DND-41 (cell line): ENCODE results near the gene C5AR2.

ENCODE experiments used
- ATAC-seq: fragments of 200-7000 bp; cut with Tn5 transposase; 3 replicates; pipeline ENCODE4 v1.9.1; 2021; ENCODE audit warnings: low read depth; ENCODE audit not compliant: insufficient read depth
- DNase-seq: peaks from one replicate; pipeline ENCODE4 v3.0.0-alpha.2; 2020
- H2AFZ ChIP-seq: 2 replicates; pipeline ENCODE4 v1.6.0; 2012; ENCODE audit warnings: low read depth, low read length
- H3K27ac ChIP-seq: 2 replicates; pipeline ENCODE4 v1.5.1; 2012; ENCODE audit warnings: low read length, inconsistent platforms
- H3K27me3 ChIP-seq: fragments of 200-600 bp; sonication (generic); 2 replicates; pipeline ENCODE4 v1.6.0; 2012; ENCODE audit warnings: low read length, mild to moderate bottlenecking, inconsistent platforms; ENCODE audit not compliant: insufficient read depth, poor library complexity
- H3K36me3 ChIP-seq: 2 replicates; pipeline ENCODE4 v1.5.1; 2012; ENCODE audit warnings: low read length, inconsistent platforms; ENCODE audit not compliant: insufficient read depth
- H3K4me1 ChIP-seq: 2 replicates; pipeline ENCODE4 v1.5.1; 2012; ENCODE audit warnings: mild to moderate bottlenecking, low read length; ENCODE audit not compliant: insufficient read depth
- H3K4me2 ChIP-seq: 2 replicates; pipeline ENCODE4 v1.6.0; 2012; ENCODE audit warnings: mild to moderate bottlenecking, moderate library complexity, low read length, inconsistent platforms; ENCODE audit not compliant: insufficient read depth
- H3K4me3 ChIP-seq, 2 experiments: fragments of 200-600 bp in 1 of 2; shearing (Covaris generic) in 1 of 2; 2 replicates each; pipeline ENCODE4 v1.5.1; 2012 to 2016; ENCODE audit warnings: inconsistent platforms in 2 of 2, low read length in 2 of 2, mild to moderate bottlenecking in 2 of 2, low read depth in 1 of 2, moderate library complexity in 1 of 2
- H3K79me2 ChIP-seq: 2 replicates; pipeline ENCODE4 v1.6.0; 2012; ENCODE audit warnings: low read length, inconsistent platforms; ENCODE audit not compliant: insufficient read depth
- H3K9ac ChIP-seq: 2 replicates; pipeline ENCODE4 v1.6.0; 2012; ENCODE audit warnings: low read depth, mild to moderate bottlenecking, inconsistent platforms, low read length, moderate library complexity
- H3K9me3 ChIP-seq: 2 replicates; pipeline ENCODE4 v1.5.1; 2012; ENCODE audit warnings: low read length, moderate library complexity, mild to moderate bottlenecking, inconsistent platforms; ENCODE audit not compliant: insufficient read depth, severe bottlenecking
- H4K20me1 ChIP-seq: 2 replicates; pipeline ENCODE4 v1.6.0; 2012; ENCODE audit warnings: low read length; ENCODE audit not compliant: insufficient read depth
- CTCF ChIP-seq: IDR thresholded peaks from 2 replicates; pipeline ENCODE4 v1.5.1; 2012; ENCODE audit warnings: borderline replicate concordance, low read length, moderate library complexity, mild to moderate bottlenecking; ENCODE audit not compliant: poor library complexity, severe bottlenecking; ENCODE audit errors: extremely low read depth
- EZH2 ChIP-seq: IDR thresholded peaks from 3 replicates; pipeline ENCODE4 v1.6.1; 2012; ENCODE audit warnings: borderline replicate concordance, low read depth, mild to moderate bottlenecking, moderate library complexity, low read length, inconsistent platforms; ENCODE audit not compliant: severe bottlenecking

C5AR2 gene

GRCh38 chr19:47310323-47310722 lies 21.7 kb upstream of the C5AR2 start:
- Histone ChIP-seq H3K9ac (no peak overlapping the region), H3K27ac (no peak overlapping the region), H3K27me3 (no peaks in the 10 kb centered on the region), H2AFZ (no peak overlapping the region), H3K36me3 (no peaks in the 10 kb centered on the region), H3K4me1 (0 out of 2 replicates have a peak, but pooled peaks cover 2% of the 10 kb centered on the region), H4K20me1 (no peaks in the 10 kb centered on the region), H3K9me3 (no peaks in the 10 kb centered on the region), H3K4me3 (no peak overlapping the region), H3K79me2 (no peaks in the 10 kb centered on the region), H3K4me2 (no peak overlapping the region)
- no peak for TF ChIP-seq CTCF
- no peak for TF ChIP-seq EZH2
- ATAC-seq (no peak), DNase-seq (no peak)

GRCh38 chr19:47310819-47311218 lies 21.2 kb upstream of the C5AR2 start:
- Histone ChIP-seq H3K4me2 (no peak overlapping the region), H3K79me2 (no peaks in the 10 kb centered on the region), H3K27ac (no peak overlapping the region), H3K27me3 (no peaks in the 10 kb centered on the region), H3K36me3 (no peaks in the 10 kb centered on the region), H2AFZ (no peak overlapping the region), H3K9me3 (no peaks in the 10 kb centered on the region), H4K20me1 (no peaks in the 10 kb centered on the region), H3K4me3 (no peak overlapping the region), H3K4me1 (no peaks in the 10 kb centered on the region), H3K9ac (no peak overlapping the region)
- DNase-seq (no peak), ATAC-seq (no peak)
- TF ChIP-seq EZH2: no peak
- no peak for TF ChIP-seq CTCF

- Histone ChIP-seq H3K4me3 (no peak overlapping the region), H4K20me1 (no peaks in the 10 kb centered on the region), H3K36me3 (no peaks in the 10 kb centered on the region), H3K79me2 (no peaks in the 10 kb centered on the region), H3K9me3 (no peaks in the 10 kb centered on the region), H3K27me3 (no peaks in the 10 kb centered on the region), H2AFZ (no peak overlapping the region), H3K27ac (no peak overlapping the region), H3K9ac (no peak overlapping the region), H3K4me1 (no peaks in the 10 kb centered on the region), H3K4me2 (no peak overlapping the region)
- TF ChIP-seq CTCF (no peak), EZH2 (no peak)
- DNase-seq: no peak
- no peak for ATAC-seq
Measured at GRCh38 chr19:47312366-47313006, 19.5 kb upstream of the C5AR2 start.
